ENCODE results near the gene NTM.

GRCh38 chr11:131851964-131852755 is 481.7 kb downstream of the NTM start:
- no peak for TF ChIP-seq CTCF (IDR thresholded peaks at IDR 0.05)
- TF ChIP-seq POLR2A (IDR thresholded peaks at IDR 0.05): no peak

Data from esophagus squamous epithelium (tissue), 4 donors.